Measurements from ENCODE around the gene SERP1.

The SERP1 gene

GRCh38 chr3:150546226-150547044 lies at the start of gene SERP1, which contains the start of gene EIF2A:
Gene SERP1, minus strand, starts transcription at chr3:150546496. Its CDS starts 361 bp downstream, at chr3:150546135.
Gene EIF2A, plus strand, starts transcription at chr3:150546787. Its CDS starts 16 bp downstream, at chr3:150546803.
- peak; percentile 99 for DNase-seq

GRCh38 chr3:150594150-150594549 lies 47.9 kb upstream of the SERP1 start:
- DNase-seq: no peak

GRCh38 chr3:150589759-150590158 lies 43.5 kb upstream of the SERP1 start:
- no peak for DNase-seq

GRCh38 chr3:150588027-150588830 lies 41.9 kb upstream of the SERP1 start:
- DNase-seq: no peak

GRCh38 chr3:150583028-150583427 lies 36.7 kb upstream of the SERP1 start:
- no peak for DNase-seq

GRCh38 chr3:150582620-150583019 lies 36.3 kb upstream of the SERP1 start:
- DNase-seq: no peak

GRCh38 chr3:150581174-150581573 lies 34.9 kb upstream of the SERP1 start:
- DNase-seq: no peak

- no peak for DNase-seq
Observed at GRCh38 chr3:150577855-150578254, 31.6 kb upstream of the SERP1 start.

GRCh38 chr3:150567328-150567727 lies 21.0 kb upstream of the SERP1 start:
- DNase-seq: no peak

GRCh38 chr3:150564243-150564642 lies 17.9 kb upstream of the SERP1 start:
- DNase-seq: no peak

GRCh38 chr3:150557725-150558124 lies 11.4 kb upstream of the SERP1 start:
- DNase-seq: no peak

- no peak for DNase-seq
Observed at GRCh38 chr3:150556792-150557191, 10.5 kb upstream of the SERP1 start.

- no peak for DNase-seq
Observed at GRCh38 chr3:150555859-150556436, 9.7 kb upstream of the SERP1 start.

GRCh38 chr3:150547045-150547741 lies 897 bp upstream of the SERP1 start:
- DNase-seq: no peak

- DNase-seq: peak; percentile 39
Observed at GRCh38 chr3:150545419-150546225, 674 bp downstream of the SERP1 start.

- no peak for DNase-seq
Observed at GRCh38 chr3:150544726-150545125, 1.6 kb downstream of the SERP1 start.

GRCh38 chr3:150544041-150544440 lies 2.3 kb downstream of the SERP1 start:
- no peak for DNase-seq

GRCh38 chr3:150543531-150543930 lies 2.8 kb downstream of the SERP1 start:
- DNase-seq: no peak

- no peak for DNase-seq
Observed at GRCh38 chr3:150543128-150543527, 3.2 kb downstream of the SERP1 start.

- DNase-seq: no peak
Observed at GRCh38 chr3:150540991-150541390, 5.3 kb downstream of the SERP1 start.

- DNase-seq: no peak
Observed at GRCh38 chr3:150540297-150540696, 6.0 kb downstream of the SERP1 start.
